OCI-LY1 (cell line): ENCODE results near the gene CEP57L1.

Experiments used
- H2AFZ ChIP-seq: fragments of 200-600 bp; sonication (generic), shearing (Covaris generic); 2 replicates; pipeline ENCODE4 v1.6.0; 2014; ENCODE audit warnings: antibody characterized with exemption, mild to moderate bottlenecking, low read length
- H3F3A ChIP-seq: fragments of 200-600 bp; sonication (generic), shearing (Covaris generic); 2 replicates; pipeline ENCODE4 v1.6.0; 2014; ENCODE audit warnings: mild to moderate bottlenecking, antibody characterized with exemption, low read length, moderate library complexity; ENCODE audit not compliant: insufficient read depth
- H3K27ac ChIP-seq: fragments of 200-600 bp; sonication (generic); 2 replicates; pipeline ENCODE4 v1.5.1; 2014; ENCODE audit warnings: low read length, mixed run types, mild to moderate bottlenecking, low read depth; ENCODE audit not compliant: poor library complexity, severe bottlenecking
- H3K27me3 ChIP-seq: fragments of 200-600 bp; sonication (generic); 2 replicates; pipeline ENCODE4 v1.6.0; 2014; ENCODE audit warnings: antibody characterized with exemption, mild to moderate bottlenecking, low read length, moderate library complexity; ENCODE audit not compliant: insufficient read depth
- H3K36me3 ChIP-seq: fragments of 200-600 bp; sonication (generic); 2 replicates; pipeline ENCODE4 v1.6.1; 2014; ENCODE audit warnings: mild to moderate bottlenecking, antibody characterized with exemption, low read length, moderate library complexity, mixed read lengths; ENCODE audit not compliant: insufficient read depth
- H3K4me1 ChIP-seq: fragments of 200-600 bp; sonication (generic); 2 replicates; pipeline ENCODE4 v1.5.1; 2014; ENCODE audit warnings: mild to moderate bottlenecking, low read length, moderate library complexity; ENCODE audit not compliant: insufficient read depth, severe bottlenecking
- H3K4me2 ChIP-seq: fragments of 200-600 bp; sonication (generic), shearing (Covaris generic); 2 replicates; pipeline ENCODE4 v1.6.1; 2014; ENCODE audit warnings: low read length
- H3K4me3 ChIP-seq: fragments of 200-600 bp; sonication (generic); 2 replicates; pipeline ENCODE4 v1.5.1; 2014; ENCODE audit warnings: low read length, low read depth, mild to moderate bottlenecking, mixed read lengths; ENCODE audit not compliant: poor library complexity, severe bottlenecking
- H3K79me2 ChIP-seq: fragments of 200-600 bp; shearing (Covaris generic); 2 replicates; pipeline ENCODE4 v1.6.1; 2016; ENCODE audit warnings: mixed run types, low read length, mixed read lengths; ENCODE audit not compliant: insufficient read depth
- H3K9ac ChIP-seq: fragments of 200-600 bp; sonication (generic), shearing (Covaris generic); 2 replicates; pipeline ENCODE4 v1.6.1; 2014; ENCODE audit warnings: mild to moderate bottlenecking, low read length, mixed read lengths
- H3K9me2 ChIP-seq: fragments of 200-600 bp; sonication (generic), shearing (Covaris generic); 2 replicates; pipeline ENCODE4 v1.6.1; 2014; ENCODE audit warnings: low read depth, mild to moderate bottlenecking, low read length, mixed read lengths
- H3K9me3 ChIP-seq: fragments of 200-600 bp; shearing (Covaris generic); 2 replicates; pipeline ENCODE4 v1.6.1; 2014; ENCODE audit warnings: low read length, mixed read lengths
- H4K20me1 ChIP-seq: fragments of 200-600 bp; sonication (generic), shearing (Covaris generic); 2 replicates; pipeline ENCODE4 v1.6.0; 2016; ENCODE audit warnings: mild to moderate bottlenecking, low read length; ENCODE audit not compliant: insufficient read depth
- CTCF ChIP-seq: fragments of 200-600 bp; sonication (generic), shearing (Covaris generic); IDR thresholded peaks from 2 replicates; pipeline ENCODE4 v1.5.1; 2017; ENCODE audit warnings: mild to moderate bottlenecking, antibody characterized with exemption, low read length, moderate library complexity, mixed read lengths
- EZH2 ChIP-seq: fragments of 200-600 bp; sonication (generic), shearing (Covaris generic); IDR thresholded peaks from 2 replicates; pipeline ENCODE4 v1.8.0; 2017; ENCODE audit warnings: borderline replicate concordance, mixed run types, mild to moderate bottlenecking, antibody characterized with exemption, low read length, moderate library complexity, mixed read lengths

Gene CEP57L1

GRCh38 chr6:109062216-109062615 lies 33.1 kb upstream of the CEP57L1 start:
- Histone ChIP-seq H3K4me3 (no peak overlapping the region), H3K9ac (no peak overlapping the region), H3K4me1 (peaks cover 8% of the 10 kb centered on the region), H3F3A (no peaks in the 10 kb centered on the region; the same call in 1 of the 2 replicates), H2AFZ (no peak overlapping the region), H3K36me3 (no peaks in the 10 kb centered on the region), H3K27ac (no peak overlapping the region), H3K9me3 (no peaks in the 10 kb centered on the region), H3K9me2 (no peaks in the 10 kb centered on the region), H3K79me2 (no peaks in the 10 kb centered on the region), H3K4me2 (no peak overlapping the region), H3K27me3 (no peaks in the 10 kb centered on the region), H4K20me1 (no peaks in the 10 kb centered on the region)
- no peak for TF ChIP-seq EZH2
- TF ChIP-seq CTCF: no peak

- Histone ChIP-seq H3K27me3 (no peaks in the 10 kb centered on the region), H3K4me1 (peaks cover 8% of the 10 kb centered on the region), H3K9me3 (no peaks in the 10 kb centered on the region), H3K79me2 (no peaks in the 10 kb centered on the region), H3K9ac (no peak overlapping the region), H2AFZ (no peak overlapping the region), H3K4me2 (no peak overlapping the region), H4K20me1 (no peaks in the 10 kb centered on the region), H3K27ac (no peak overlapping the region), H3K36me3 (no peaks in the 10 kb centered on the region), H3K4me3 (no peak overlapping the region), H3K9me2 (no peaks in the 10 kb centered on the region), H3F3A (no peaks in the 10 kb centered on the region; the same call in 1 of the 2 replicates)
- TF ChIP-seq CTCF: no peak
- TF ChIP-seq EZH2: no peak
These were observed 32.4 kb upstream of the CEP57L1 start for GRCh38 chr6:109062767-109063352.

- TF ChIP-seq CTCF: no peak
- no peak for TF ChIP-seq EZH2
- H3K9me3 ChIP-seq: no peaks in the 10 kb centered on the region
- H3K27ac ChIP-seq: no peak overlapping the region
- H3K79me2 ChIP-seq: no peaks in the 10 kb centered on the region
- H3K27me3 ChIP-seq: no peaks in the 10 kb centered on the region
- H4K20me1 ChIP-seq: no peaks in the 10 kb centered on the region
- H3K9ac ChIP-seq: no peak overlapping the region
- H3K9me2 ChIP-seq: no peaks in the 10 kb centered on the region
- H3F3A ChIP-seq: no peaks in the 10 kb centered on the region; the same call in 1 of the 2 replicates
- H3K4me2 ChIP-seq: no peak overlapping the region
- no peaks in the 10 kb centered on the region for H3K36me3 ChIP-seq
- no peak overlapping the region for H2AFZ ChIP-seq
- H3K4me3 ChIP-seq: no peak overlapping the region
- no peaks in the 10 kb centered on the region for H3K4me1 ChIP-seq
These were observed 25.6 kb upstream of the CEP57L1 start for GRCh38 chr6:109069746-109070145.
